Measurements from ENCODE around the gene SYNJ2.

The SYNJ2 gene

DNA sequence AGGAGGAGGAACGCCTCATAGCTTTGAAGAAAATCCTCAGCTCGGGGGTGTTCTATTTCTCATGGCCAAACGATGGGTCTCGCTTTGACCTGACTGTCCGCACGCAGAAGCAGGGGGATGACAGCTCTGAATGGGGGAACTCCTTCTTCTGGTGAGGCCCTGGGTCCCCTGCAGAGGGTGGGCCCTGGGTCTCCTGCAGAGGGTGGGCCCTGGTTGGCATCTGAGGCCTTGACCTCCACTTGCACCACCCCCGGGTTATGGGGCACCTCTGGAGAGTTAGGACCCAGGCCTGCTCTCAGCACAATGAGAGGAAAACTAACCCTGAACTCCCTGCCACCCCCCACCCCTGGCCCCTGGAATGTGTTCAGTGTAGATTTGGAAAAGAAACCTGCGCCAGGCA is 47.2 kb downstream of the SYNJ2 start:
- no peak for DNase-seq (ENCODE audit: low read depth)

DNA sequence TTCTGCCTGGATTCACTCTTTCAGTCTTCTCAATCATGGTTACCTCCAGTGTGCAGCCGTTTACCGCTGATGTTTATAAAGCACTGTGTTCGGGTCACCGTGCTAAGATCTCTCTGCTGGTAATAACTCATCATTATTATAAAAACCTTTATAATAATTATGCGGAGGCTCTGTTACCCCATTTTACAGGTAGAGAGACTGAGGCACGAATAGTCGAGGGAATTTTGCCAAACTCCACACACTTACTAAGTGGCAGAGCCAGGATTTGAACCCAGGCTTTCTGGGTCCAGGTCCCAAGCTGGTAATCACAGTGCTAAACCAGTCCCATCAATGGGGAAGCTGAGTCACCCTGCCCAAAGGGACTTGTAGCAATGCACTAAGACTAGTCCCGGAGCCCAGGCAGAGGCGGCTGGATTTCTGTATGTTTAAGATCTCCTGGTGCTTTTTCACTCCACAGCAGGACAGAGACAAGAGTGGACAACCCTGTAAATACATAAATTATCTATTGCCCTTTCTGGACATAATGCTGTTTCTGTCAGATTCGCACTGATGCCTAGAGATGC is 48.1 kb downstream of the SYNJ2 start:
- no peak for DNase-seq (ENCODE audit: low read depth)

DNA sequence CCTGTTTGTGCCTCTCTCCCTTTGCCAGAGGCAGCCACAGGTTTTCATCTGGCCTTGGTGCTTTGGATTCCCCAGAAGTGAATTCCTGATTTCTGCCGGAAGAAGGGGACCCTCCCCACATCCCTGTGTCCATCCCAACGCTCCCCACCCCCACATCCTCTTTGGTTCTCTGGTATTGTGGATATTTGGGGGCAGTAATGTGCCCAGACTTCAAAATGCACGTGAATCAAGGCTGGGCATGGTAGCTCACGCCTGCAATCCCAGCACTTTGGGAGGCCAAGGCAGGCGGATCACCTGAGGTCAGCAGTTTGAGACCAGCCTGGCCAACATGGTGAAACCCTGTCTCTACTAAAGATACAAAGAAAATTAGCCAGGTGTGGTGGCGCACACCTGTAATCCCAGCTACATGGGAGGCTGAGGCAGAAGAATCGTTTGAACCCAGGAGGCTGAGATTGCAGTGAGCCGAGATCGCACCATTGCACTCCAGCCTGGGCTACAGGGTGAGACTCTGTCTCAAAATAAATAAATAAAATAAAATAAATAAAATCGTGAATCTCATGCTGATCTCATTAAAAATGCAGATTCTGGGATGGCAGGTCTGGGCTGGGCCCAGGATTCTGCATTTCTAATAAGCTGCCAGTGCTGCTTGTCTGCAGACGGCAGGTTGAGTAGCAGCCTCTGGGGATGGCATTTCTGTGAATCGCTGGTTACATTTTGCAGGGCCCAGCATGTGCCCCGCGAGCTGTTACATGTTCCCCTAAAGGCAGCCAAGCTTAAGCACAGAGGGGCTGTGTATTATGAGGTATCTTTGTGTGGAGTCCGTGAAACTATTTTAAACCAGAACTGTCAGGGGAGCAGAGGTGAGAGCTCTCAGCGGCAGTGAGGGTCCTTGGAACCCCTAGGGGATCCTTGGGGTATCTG is 49.0 kb downstream of the SYNJ2 start:
- DNase-seq (ENCODE audit: low read depth): no peak

DNA sequence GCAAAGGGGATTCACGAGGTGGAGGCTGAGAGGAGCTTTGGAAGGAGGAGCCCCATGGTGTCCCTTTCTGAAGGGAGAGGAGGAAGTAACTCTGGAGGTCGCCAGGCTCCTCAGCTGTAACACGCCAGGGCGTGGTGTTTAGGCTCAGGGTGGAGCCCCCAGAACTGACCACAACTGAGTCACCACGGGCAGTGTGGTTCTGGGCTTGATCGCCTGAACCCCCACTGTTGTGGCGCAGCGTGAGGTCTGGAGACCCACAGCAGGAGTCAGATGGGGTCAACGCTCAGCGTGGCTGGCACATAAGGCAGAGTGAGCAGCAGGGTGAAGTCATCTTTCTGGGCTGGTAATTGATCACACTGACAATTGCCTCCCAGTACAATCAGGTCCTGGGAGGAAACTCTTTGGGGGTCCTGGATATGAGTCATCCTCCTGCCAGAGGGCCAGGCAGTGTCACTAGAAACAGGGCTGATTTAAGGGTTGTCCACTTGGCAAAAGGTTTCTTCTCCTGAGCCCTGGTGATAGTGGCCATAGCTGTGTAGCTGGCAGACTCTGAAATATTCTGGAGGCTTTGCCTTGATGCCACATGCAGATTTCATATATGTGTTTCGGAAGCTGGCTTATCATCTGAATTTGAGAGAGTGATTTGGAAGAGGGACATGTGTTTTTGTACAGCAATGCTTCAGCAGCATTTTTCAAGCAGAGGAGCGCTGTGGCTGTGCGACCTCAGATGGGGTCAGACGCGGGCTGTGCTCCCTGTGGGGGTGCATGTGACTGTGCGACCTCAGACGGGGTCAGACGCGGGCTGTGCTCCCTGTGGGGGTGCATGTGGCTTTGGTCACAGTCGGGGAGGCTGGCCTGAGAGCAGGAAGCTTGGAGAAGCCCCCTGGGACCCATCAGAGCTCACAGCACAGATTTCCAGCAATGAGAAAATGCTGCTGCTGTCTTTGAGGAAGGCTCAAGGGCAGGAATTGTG is 50.0 kb downstream of the SYNJ2 start:
- DNase-seq (ENCODE audit: low read depth): peak; percentile 23

DNA sequence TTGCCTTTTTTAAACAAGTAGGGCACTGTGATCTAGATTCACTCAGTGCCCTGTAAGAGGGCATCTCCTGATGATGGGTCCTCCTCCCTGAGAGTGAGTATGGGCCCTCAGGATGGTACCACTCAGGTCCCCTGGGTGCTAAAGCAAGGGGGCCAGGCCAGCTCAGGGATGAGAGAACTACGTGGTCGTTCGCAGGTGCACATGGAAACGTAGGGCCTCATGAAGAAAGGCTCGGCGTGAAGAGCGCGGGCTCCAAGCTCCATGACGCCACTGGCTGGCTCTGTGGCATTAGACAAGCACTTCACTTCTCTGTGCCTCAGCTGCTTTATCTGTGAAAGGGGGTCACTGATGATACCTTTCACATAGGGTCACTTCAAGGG is 50.7 kb downstream of the SYNJ2 start:
- DNase-seq (ENCODE audit: low read depth): no peak

DNA sequence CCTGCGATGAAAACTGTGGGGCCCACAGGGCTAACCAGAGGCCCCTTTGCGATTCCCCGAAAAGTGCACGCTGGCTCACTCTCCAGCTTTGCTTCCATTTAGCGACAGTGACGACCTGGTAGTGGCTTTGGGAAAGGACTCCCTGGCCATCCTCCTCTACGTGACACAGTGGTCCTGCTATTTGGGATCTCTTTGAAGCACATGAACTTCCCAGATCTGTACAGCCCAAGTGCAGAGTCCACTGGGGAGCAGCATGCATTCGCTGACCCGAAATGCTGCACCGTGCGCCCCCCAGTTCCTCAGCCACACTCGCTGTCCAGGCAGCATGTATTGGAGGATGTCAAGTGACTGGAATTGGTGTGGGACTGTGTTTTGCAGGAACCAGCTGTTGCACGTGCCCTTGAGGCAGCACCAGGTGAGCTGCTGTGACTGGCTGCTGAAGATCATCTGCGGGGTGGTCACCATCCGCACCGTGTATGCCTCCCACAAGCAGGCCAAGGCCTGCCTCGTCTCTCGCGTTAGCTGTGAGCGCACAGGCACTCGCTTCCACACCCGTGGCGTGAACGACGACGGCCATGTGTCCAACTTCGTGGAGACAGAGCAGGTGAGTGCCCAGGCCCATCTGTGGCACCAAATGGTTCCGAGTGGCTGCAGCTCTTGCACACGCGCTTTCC is 51.6 kb downstream of the SYNJ2 start:
- DNase-seq (ENCODE audit: low read depth): no peak

DNA sequence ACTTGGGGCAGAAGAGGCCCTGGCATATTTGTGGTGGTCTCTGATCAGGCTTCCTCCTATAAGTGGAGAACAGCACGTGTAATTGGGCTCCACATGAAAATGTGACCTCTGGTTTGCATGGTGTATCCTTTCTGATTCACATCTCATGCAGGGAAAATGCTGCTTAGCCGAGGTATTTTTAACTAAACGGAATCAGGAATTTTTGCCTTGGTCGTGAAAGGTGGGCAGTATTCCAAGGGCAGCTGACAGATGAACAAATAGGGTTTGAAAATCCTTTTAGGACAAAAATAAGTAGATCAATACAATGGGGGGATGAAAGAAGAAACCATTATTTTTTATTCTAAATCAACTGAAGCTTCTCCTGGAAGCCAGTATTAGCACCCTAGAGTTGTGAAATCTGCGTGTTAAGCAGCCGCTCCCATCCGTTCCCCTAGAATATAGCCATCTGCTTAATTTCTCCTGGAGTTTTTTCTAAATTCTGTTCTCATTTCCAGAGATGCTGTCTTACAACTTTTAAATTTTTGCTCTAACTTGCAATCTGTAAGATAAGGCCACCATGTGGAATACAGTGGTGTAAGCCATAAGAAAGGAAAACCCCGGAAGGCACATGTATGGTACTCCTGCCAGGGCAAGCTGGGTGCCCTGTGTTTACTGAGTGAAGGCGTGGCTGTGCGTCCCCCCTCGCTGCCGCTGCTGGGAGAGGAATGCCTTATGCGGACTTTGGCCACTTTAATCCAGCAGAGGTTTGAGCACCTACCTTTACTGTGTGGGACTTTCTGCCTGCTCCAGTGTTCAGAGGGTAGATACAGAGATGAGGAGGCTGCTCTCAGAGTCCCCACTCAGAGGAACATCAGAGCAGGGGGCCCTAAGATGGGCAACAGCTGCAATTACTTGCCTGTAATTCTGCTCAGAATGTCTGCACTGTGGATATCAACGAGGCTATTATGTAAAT is 52.4 kb downstream of the SYNJ2 start:
- no peak for DNase-seq (ENCODE audit: low read depth)

DNA sequence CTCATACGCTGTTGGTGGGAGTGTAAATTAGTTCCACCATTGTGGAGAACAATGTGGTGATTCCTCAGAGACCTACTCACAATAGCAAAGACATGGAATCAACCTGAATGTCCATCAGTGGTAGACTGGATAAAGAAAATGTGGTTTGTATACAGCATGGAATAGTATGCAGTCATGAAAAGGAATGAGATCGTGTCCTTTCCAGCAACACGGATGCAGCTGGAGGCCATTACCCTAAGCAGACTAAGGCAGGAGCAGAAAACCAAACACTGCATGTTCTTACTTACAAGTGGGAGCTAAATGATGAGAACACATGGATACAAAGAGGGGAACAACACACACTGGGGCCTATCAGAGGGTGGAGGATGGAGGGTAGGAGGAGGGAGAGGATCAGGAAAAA is 54.6 kb downstream of the SYNJ2 start:
- DNase-seq (ENCODE audit: low read depth): no peak

DNA sequence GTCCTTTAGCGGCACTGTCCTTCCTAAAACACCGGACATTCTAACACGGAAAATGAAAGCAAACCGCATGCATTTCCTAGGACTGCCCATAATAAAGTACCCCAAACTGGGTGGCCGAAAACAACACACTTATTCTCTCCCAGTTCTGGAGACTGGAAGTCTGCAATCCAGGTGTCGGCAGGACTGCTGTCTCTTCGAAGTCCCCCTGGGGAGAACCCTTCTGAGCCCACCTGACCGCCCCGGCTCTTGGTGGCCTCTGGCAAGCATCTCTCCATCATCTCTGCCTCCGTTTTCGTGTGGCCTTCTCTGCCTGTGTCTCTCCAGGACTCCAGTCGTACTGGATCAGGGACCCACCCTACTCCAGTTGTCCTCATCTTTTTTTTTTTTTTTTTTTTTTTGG is 55.4 kb downstream of the SYNJ2 start:
- DNase-seq (ENCODE audit: low read depth): no peak

DNA sequence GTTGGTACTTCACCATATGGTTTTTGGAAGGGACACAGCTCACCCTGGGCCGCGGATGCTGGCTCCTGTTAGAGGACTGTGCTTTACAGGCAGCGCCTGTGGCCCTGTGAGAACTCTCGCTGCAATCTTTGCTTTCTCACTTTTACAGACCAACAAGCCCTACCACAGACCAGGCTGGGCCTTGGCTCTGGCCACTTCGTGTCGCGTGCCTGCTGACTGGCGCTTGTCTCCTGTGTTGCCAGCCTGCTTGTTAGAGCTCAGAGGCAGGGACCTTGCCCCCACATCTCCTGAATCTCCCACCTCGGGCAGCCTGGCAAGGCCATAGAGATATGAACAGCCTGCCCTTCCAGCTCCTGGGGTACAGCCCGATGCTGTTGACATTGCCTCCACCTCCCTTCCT is 56.1 kb downstream of the SYNJ2 start:
- no peak for DNase-seq (ENCODE audit: low read depth)

DNA sequence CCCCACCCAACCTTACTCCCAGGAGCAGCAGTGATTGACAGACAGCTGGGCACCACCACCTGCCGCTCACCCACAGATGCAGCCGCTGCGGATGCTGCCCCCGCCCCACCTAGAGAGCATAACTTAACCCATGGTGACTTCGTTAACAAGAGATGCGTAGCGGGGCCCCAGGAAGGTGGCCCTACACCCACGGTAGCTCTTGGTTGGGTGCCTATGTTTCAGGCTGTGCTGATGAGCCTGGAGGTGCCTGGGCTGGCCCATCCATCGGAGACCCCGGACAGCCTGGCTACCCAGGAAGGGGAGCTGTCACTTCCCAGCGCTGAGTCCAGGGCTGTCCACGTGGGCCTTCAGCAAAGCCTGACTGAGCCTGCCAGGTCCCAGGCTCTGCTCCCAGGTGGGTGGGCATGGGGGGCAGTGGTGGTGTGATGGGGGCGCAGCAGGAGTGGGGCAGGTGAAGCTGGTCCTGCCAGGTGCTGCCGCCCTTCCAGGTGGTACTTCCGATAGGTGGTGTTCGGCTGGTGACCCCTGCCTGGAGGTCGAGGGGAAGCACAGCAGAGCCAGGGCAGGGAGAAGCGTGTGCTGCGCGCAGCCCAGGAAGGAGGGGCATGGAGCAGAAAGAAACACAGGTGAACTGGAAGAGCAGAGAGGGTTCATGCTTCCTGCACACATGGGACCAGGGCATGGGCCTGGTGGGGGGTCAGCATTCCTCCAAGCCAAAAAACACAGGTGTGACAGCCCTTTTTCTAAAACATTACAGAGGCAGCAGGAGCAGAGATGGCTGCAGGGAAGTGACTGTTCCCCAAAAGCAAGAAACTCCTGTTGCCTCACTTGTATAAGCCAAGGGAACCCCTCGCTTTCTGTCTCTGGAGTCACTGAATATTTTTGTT is 56.9 kb downstream of the SYNJ2 start:
- DNase-seq (ENCODE audit: low read depth): no peak

DNA sequence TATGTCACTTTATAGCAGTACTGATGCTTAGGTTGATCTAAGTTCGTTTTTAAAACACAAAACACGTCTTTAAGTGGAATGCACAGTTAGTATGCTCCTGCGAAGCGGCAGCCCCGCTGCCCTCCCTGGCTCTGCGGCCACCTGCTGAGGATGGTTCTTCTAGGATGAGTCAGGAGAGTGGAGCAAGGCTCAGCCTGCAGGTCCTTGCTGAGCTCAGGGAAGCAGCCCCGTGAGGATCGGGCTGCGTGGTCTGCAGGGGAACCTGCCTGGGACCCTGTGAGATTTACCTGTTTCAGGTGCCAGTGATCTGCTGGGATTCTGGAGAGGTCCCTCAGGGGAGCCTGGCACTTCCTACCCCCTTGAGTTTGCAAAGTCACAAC is 57.5 kb downstream of the SYNJ2 start:
- no peak for DNase-seq (ENCODE audit: low read depth)

DNA sequence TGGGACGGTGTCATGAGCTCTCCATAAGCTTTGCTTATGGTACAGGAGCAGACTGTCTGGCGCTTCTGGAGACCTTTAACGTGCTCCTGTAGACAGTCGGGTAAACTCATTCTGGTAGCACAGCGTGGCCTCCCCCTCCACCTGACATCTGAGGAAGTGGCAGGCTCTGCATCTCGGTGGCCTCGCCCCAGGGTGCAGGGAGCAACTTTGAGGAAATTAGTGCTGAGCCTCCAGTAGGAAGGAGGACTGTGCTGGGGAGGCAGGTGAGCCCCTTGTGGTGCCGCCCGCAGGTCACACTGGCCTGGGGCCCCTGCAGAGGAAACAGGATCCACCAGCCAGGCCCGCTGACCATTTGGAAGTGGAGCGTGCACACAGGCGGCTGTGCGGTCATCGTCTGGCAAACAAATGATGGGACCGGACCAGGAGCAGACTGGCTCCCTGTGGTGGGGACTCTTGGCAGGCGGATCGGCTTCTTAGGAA is 57.9 kb downstream of the SYNJ2 start:
- no peak for DNase-seq (ENCODE audit: low read depth)

DNA sequence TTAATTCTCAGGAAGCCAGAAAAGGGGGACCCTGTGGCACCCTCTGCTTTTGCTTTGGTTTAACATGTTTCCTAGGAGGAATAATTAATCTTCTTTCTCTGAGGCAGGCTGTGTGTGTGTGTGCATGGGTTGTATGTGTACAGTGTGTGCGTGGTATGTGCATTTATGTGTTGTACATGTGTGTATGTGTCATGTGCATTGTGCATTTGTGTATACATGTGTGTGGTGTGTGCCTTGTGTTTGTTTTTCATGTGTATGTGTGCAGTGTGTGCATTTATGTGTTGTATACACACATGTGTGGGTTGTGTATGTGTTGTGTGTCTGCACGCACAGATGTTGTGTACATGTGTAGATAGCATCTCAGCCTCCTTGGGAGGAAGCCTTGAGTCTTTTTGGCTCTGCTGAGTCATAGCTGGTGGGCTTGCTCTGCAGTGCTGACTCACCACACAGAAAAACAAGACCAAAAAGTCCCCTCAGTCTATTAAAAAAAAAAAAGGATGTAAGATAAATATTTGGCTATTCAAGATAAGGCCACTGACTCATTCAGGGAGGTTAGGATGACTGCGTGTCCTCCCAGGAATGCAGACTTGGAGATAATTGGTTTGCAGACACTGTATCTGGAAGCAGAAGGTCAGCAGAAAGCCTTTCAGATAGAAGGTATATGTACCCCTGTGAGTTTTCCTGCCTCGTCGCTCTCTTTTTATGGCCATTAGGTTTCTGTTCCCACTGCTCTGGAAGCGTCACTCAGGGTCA is 58.6 kb downstream of the SYNJ2 start:
- no peak for DNase-seq (ENCODE audit: low read depth)

DNA sequence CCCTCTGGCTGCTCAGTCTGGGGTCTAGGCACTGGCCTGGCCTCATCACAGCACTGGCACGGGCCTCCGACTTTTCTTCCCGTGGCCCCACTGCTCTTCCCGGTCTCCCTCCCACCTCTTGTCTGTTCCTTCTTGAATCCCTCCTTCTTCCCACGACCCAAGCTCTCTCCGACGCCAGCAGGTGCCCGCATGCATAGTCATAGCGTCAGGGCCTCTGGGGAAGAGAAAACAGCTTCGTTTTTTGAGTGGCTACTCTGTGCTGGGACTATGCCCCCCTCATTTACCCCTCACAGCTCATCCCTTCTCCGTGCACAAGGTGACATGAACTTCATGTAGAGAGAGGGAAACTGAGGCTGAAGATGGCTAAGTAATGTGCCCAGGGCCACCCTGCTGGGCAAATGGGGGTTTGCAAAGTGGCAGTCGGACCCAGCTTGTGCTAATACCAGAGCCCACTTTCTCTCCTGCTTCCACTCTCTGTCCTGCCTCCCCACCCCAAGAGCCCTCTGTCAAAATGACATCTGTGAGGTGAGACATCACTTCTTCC is 59.2 kb downstream of the SYNJ2 start:
- DNase-seq (ENCODE audit: low read depth): no peak

DNA sequence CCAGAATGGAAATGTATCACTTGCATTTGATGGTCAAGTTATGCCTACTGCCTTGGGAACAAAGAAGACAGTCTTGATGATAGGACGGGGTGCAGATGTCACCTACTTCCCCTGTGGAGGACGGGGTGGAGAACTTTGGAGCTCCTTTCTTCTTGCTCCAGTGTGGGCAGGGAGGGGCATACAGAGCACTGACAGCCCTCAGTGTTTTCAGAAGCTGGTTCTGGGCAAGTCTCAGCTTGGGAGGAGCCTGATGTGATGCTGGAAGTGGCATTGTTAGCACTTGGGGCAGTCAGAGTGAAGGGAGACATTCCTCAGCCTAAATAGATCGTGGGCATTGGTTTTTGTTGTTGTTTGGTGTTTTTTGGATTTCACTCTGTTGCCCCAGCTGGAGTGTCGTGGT is 59.7 kb downstream of the SYNJ2 start:
- no peak for DNase-seq (ENCODE audit: low read depth)

DNA sequence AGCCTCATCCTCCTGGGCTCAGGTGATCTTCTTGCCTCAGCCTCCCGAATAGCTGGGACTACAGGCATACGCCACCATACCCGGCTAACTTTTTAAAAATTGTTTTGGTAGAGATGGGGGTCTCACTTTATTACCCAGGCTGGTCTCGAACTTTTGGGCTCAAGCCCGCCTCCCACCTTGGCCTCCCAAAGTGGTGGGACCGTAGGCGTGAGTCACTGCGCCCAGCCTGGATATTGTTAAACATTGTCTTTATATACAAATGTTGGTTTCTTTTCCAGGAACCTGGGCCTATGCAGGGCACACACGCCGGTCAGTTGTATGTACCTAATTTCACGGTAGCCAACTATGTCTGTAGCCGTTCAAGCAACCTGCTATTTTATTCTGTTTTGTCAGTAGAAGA is 60.1 kb downstream of the SYNJ2 start:
- no peak for DNase-seq (ENCODE audit: low read depth)

DNA sequence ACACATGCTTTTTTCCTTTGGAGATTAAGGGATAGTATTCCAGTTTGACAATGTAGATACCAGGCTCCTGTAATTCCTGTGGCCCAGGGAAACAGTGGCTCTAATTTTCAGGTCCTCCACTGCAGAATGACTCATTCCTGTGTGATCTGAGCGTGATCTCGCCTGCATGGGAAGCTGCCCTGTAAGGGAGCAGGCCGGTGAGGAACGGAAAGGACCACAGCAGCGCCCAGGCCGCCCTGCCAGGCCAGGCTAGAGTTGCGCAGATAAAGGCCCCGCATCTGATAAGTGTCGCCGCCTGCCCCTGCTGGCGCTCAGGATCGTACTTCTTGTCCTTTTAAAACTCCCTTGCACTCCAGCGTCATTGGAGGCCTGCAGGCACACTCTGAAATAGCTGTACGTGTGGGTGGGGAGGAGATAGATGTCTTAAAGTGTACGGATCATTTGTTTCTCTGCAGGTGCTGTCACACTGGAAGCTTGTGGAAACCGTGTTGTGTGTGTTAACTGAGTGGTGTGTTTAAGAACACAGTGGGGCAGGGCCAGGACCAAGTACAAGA is 60.7 kb downstream of the SYNJ2 start:
- DNase-seq (ENCODE audit: low read depth): no peak
